NT2/D1 (cell line): ENCODE results near the gene PIP5K1A.

Experiments used
- SUZ12 ChIP-seq: IDR thresholded peaks from 2 replicates; pipeline ENCODE4 v1.6.1; 2011; ENCODE audit not compliant: insufficient read length, insufficient read depth; ENCODE audit errors: extremely low read depth
- YY1 ChIP-seq: IDR thresholded peaks from 2 replicates; pipeline ENCODE4 v1.6.1; 2011; ENCODE audit not compliant: insufficient read length, insufficient read depth
- ZNF274 ChIP-seq: IDR thresholded peaks from 2 replicates; pipeline ENCODE4 v1.6.1; 2011; ENCODE audit warnings: mild to moderate bottlenecking, low read depth, low read length

- no peak for TF ChIP-seq YY1
- no peak for TF ChIP-seq ZNF274
- no peak for TF ChIP-seq SUZ12
Observed at GRCh38 chr1:151265446-151266236, 67.3 kb downstream of the PIP5K1A start.
